CD14-positive monocyte (primary cell): Measurements from ENCODE around the gene NLE1. TPM values are rescaled to one million over a fixed set of nuclear protein-coding genes. Genes with fewer than 3 reads are reported as not detected.

Experiments used
- DNase-seq, 3 donors: peaks; one replicate each; pipeline ENCODE4 v3.0.0-alpha.2; 2011 to 2022
- H2AFZ ChIP-seq: 2 replicates; pipeline ENCODE4 v1.6.0; 2012; ENCODE audit warnings: mild to moderate bottlenecking, low read depth, low read length, inconsistent platforms; ENCODE audit not compliant: insufficient read depth, poor library complexity, severe bottlenecking
- H3K27ac ChIP-seq, 2 donors: 1 replicate in 1 of 2; 2 replicates in 1 of 2; pipeline ENCODE4 v1.5.1; 2012 to 2013; ENCODE audit warnings: low read length in 2 of 2, control low read depth in 1 of 2, inconsistent platforms in 1 of 2, low read depth in 1 of 2, mild to moderate bottlenecking in 1 of 2
- H3K27me3 ChIP-seq, 2 donors: one replicate each; pipeline versions ENCODE4 v1.6.0 to v1.6.1; 2011 to 2013; ENCODE audit warnings: low read length in 2 of 2; ENCODE audit not compliant: control insufficient read depth in 2 of 2, insufficient read depth in 2 of 2
- H3K36me3 ChIP-seq, 2 donors: replicated peaks in 1 of 2; 1 replicate in 1 of 2; 2 replicates in 1 of 2; pipeline versions ENCODE4 v1.5.1 to v1.6.1; 2012 to 2013; ENCODE audit warnings: low read length in 2 of 2, control low read depth in 1 of 2, inconsistent platforms in 1 of 2, mild to moderate bottlenecking in 1 of 2; ENCODE audit not compliant: insufficient read depth in 2 of 2, control insufficient read depth in 1 of 2
- H3K4me1 ChIP-seq, 2 donors: 1 replicate in 1 of 2; 2 replicates in 1 of 2; pipeline versions ENCODE4 v1.5.1 to v1.6.1; 2012 to 2013; ENCODE audit warnings: low read length in 2 of 2, control low read depth in 1 of 2, inconsistent platforms in 1 of 2, mild to moderate bottlenecking in 1 of 2, moderate library complexity in 1 of 2; ENCODE audit not compliant: insufficient read depth in 2 of 2, control insufficient read depth in 1 of 2
- H3K4me2 ChIP-seq: replicated peaks from 2 replicates; pipeline ENCODE3; 2012; ENCODE audit warnings: low read length, moderate library complexity, mild to moderate bottlenecking; ENCODE audit not compliant: poor library complexity, severe bottlenecking; ENCODE audit errors: extremely low read depth
- H3K4me3 ChIP-seq, 3 experiments: fragments of 200-600 bp in 1 of 3; sonication (generic) in 1 of 3; replicated peaks in 1 of 3; 1 replicate in 2 of 3; 2 replicates in 1 of 3; pipeline ENCODE4 v1.5.1; 2011 to 2013; ENCODE audit warnings: low read length in 3 of 3, mild to moderate bottlenecking in 3 of 3, control low read depth in 2 of 3, low read depth in 2 of 3, inconsistent platforms in 1 of 3, moderate library complexity in 1 of 3
- H3K79me2 ChIP-seq: 2 replicates; pipeline ENCODE4 v1.6.0; 2012; ENCODE audit warnings: mild to moderate bottlenecking, control low read depth, inconsistent platforms, low read length, moderate library complexity; ENCODE audit not compliant: insufficient read depth
- H3K9ac ChIP-seq: 2 replicates; pipeline ENCODE4 v1.6.0; 2017; ENCODE audit warnings: low read length, mild to moderate bottlenecking; ENCODE audit not compliant: insufficient read depth, poor library complexity, severe bottlenecking
- H3K9me3 ChIP-seq, 2 donors: replicated peaks in 1 of 2; 1 replicate in 1 of 2; 2 replicates in 1 of 2; pipeline versions ENCODE4 v1.5.1 to v1.6.1; 2012 to 2013; ENCODE audit warnings: low read length in 2 of 2, control low read depth in 1 of 2; ENCODE audit not compliant: control insufficient read depth in 1 of 2, insufficient read depth in 1 of 2
- H4K20me1 ChIP-seq: 2 replicates; pipeline ENCODE4 v1.6.0; 2012; ENCODE audit warnings: mild to moderate bottlenecking, low read length, control low read depth, moderate library complexity; ENCODE audit not compliant: insufficient read depth
- H3K27ac Mint-ChIP-seq, 7 donors: one replicate each; pipeline ENCODE4 v1.8.0; 2020; ENCODE audit warnings: mild to moderate bottlenecking in 7 of 7, mixed read lengths in 7 of 7, moderate library complexity in 6 of 7, inconsistent platforms in 2 of 7
- H3K27me3 Mint-ChIP-seq, 3 donors: one replicate each; pipeline ENCODE4 v1.8.0; 2021 to 2022; ENCODE audit warnings: low read depth in 3 of 3, mild to moderate bottlenecking in 3 of 3, mixed read lengths in 3 of 3, moderate library complexity in 3 of 3, inconsistent platforms in 1 of 3
- H3K36me3 Mint-ChIP-seq, 2 donors: one replicate each; pipeline ENCODE4 v1.8.0; 2020; ENCODE audit warnings: mixed read lengths in 2 of 2, inconsistent platforms in 1 of 2, mild to moderate bottlenecking in 1 of 2
- H3K4me1 Mint-ChIP-seq: one replicate; pipeline ENCODE4 v1.8.0; 2020; ENCODE audit warnings: mild to moderate bottlenecking, mixed read lengths
- H3K4me3 Mint-ChIP-seq, 2 donors: one replicate each; pipeline ENCODE4 v1.8.0; 2020; ENCODE audit warnings: mild to moderate bottlenecking in 2 of 2, mixed read lengths in 2 of 2, moderate library complexity in 1 of 2
- H3K9me3 Mint-ChIP-seq, 7 donors: one replicate each; pipeline ENCODE4 v1.8.0; 2020 to 2022; ENCODE audit warnings: mixed read lengths in 7 of 7, mild to moderate bottlenecking in 6 of 7, moderate library complexity in 6 of 7, inconsistent platforms in 2 of 7
- CTCF ChIP-seq: fragments of 200-600 bp; IDR thresholded peaks from one replicate; pipeline ENCODE4 v1.8.0; 2022; ENCODE audit warnings: antibody characterized with exemption, mild to moderate bottlenecking
- WGBS: methylation state at CpG from one replicate; pipeline ENCODE4 v1.1.5; 2013; ENCODE audit warnings: missing lambda C conversion rate; ENCODE audit not compliant: insufficient coverage; 5-methylcytosine and 5-hydroxymethylcytosine counted together
- intact Hi-C, 2 donors: fragments of 100-400 bp; cut with micrococcal nuclease; formaldehyde crosslinking; loops; one replicate each; pipeline versions ENCODE4 v1.15.0 to v1.15.1; 2023
- polyA plus RNA-seq, 3 donors: library from polyadenylated mRNA; depleted of rRNA in 1 of 3; unstranded in 2 of 3; stranded (reverse) in 1 of 3; fragments of 300-500 nt in 2 of 3; fragments of >200 nt in 1 of 3; fragmentation: Illumina TruSeq in 2 of 3; gene quantifications; 1 replicate in 2 of 3; 2 replicates in 1 of 3; pipeline ENCODE4 v1.2.3, GENCODE V29; 2012 to 2021

Gene NLE1
- polyA plus RNA-seq, 3 donors, result 1.6 to 3.6 (median 2.2) TPM

GRCh38 chr17:35101725-35102124 lies 40.4 kb downstream of the NLE1 start:
- H3K4me3 Mint-ChIP-seq, result no peak overlapping the region
- H3K36me3 ChIP-seq, result peaks cover 41 to 72% of the 10 kb centered on the region in 2 donors
- H3K27ac ChIP-seq, result no peak overlapping the region
- H3K27ac Mint-ChIP-seq, result peak overlapping the region in 3 of 7 donors; percentile 13 to 59 (median 32)
- no peaks in the 10 kb centered on the region for H3K9me3 Mint-ChIP-seq
- H3K9me3 ChIP-seq, result no peaks in the 10 kb centered on the region
- no peaks in the 10 kb centered on the region for H3K79me2 ChIP-seq
- no peak overlapping the region for H3K4me3 ChIP-seq
- H2AFZ ChIP-seq, result no peak overlapping the region
- H3K27me3 Mint-ChIP-seq, result peaks cover 0 to 2% (median 1%) of the 10 kb centered on the region in 3 donors
- H3K4me1 Mint-ChIP-seq, result peaks cover 12% of the 10 kb centered on the region
- no peak for DNase-seq
- intact Hi-C loops, result no loop called here
- no peak overlapping the region for H3K9ac ChIP-seq
- H4K20me1 ChIP-seq, result no peaks in the 10 kb centered on the region
- H3K4me2 ChIP-seq, result no peak overlapping the region
- WGBS, result no CpG with 5 or more reads among the region's 2 CpGs
- H3K36me3 Mint-ChIP-seq, result peaks cover 70 to 85% of the 10 kb centered on the region in 2 donors
- TF ChIP-seq CTCF, result no peak
- H3K27me3 ChIP-seq, result no peaks in the 10 kb centered on the region
- H3K4me1 ChIP-seq, result peaks cover 7% of the 10 kb centered on the region in 2 donors

GRCh38 chr17:35101036-35101435 lies 41.1 kb downstream of the NLE1 start:
- peaks cover 63 to 78% of the 10 kb centered on the region in 2 donors for H3K36me3 Mint-ChIP-seq

More at GRCh38 chr17:35101036-35101435, 41.1 kb downstream of the NLE1 start:
- intact Hi-C loops, result no loop called here
- Histone ChIP-seq H3K9ac (no peak overlapping the region), H3K36me3 (peaks cover 34 to 66% of the 10 kb centered on the region in 2 donors), H3K27me3 (no peaks in the 10 kb centered on the region), H4K20me1 (no peaks in the 10 kb centered on the region), H3K27ac (peak overlapping the region in 1 of 2 donors; percentile 22), H3K79me2 (no peaks in the 10 kb centered on the region), H2AFZ (no peak overlapping the region), H3K4me2 (no peak overlapping the region), H3K4me3 (no peak overlapping the region), H3K4me1 (peaks cover 7% of the 10 kb centered on the region in 2 donors), H3K9me3 (no peaks in the 10 kb centered on the region)
- TF ChIP-seq CTCF, result no peak
- H3K27ac Mint-ChIP-seq, result peak overlapping the region in 4 of 7 donors; percentile 53 to 82 (median 60)
- peaks cover 0 to 2% (median 0%) of the 10 kb centered on the region in 3 donors for H3K27me3 Mint-ChIP-seq
- 91% methylated on average over 14 of the region's 14 CpGs for WGBS
- no peaks in the 10 kb centered on the region for H3K9me3 Mint-ChIP-seq
- peaks cover 12% of the 10 kb centered on the region for H3K4me1 Mint-ChIP-seq
- no peak for DNase-seq
- no peak overlapping the region for H3K4me3 Mint-ChIP-seq
